Testis (tissue), 3 donors: ENCODE results near the gene CTNNA2. TPM values are rescaled to one million over a fixed set of nuclear protein-coding genes. Genes with fewer than 3 reads are reported as not detected.

ENCODE experiments used
- DNase-seq: peaks from one replicate; pipeline ENCODE4 v3.0.0-alpha.2; 2019
- H3K27ac ChIP-seq, 2 donors: fragments of 200-600 bp; sonication (generic); one replicate each; pipeline ENCODE4 v1.5.1; 2019
- H3K27me3 ChIP-seq: fragments of 200-600 bp; sonication (generic); one replicate; pipeline ENCODE4 v1.5.1; 2019
- H3K36me3 ChIP-seq: fragments of 200-600 bp; sonication (generic); one replicate; pipeline ENCODE4 v1.5.1; 2017; ENCODE audit warnings: low read depth; ENCODE audit errors: missing control alignments
- H3K4me1 ChIP-seq: fragments of 200-600 bp; sonication (generic); one replicate; pipeline ENCODE4 v1.5.1; 2019
- H3K4me3 ChIP-seq, 2 donors: fragments of 200-600 bp; sonication (generic); one replicate each; pipeline ENCODE4 v1.5.1; 2017 to 2019
- H3K9me3 ChIP-seq: fragments of 200-600 bp; sonication (generic); one replicate; pipeline ENCODE4 v1.5.1; 2017
- POLR2A ChIP-seq: fragments of 450-650 bp; IDR thresholded peaks from one replicate; pipeline ENCODE4 v1.6.1; 2017; ENCODE audit warnings: antibody characterized with exemption, mild to moderate bottlenecking, moderate library complexity
- WGBS, 2 donors: methylation state at CpG; one replicate each; pipeline ENCODE4 v1.1.5; 2018; 5-methylcytosine and 5-hydroxymethylcytosine counted together
- intact Hi-C: fragments of 100-400 bp; cut with DNase I; formaldehyde crosslinking; loops from one replicate; pipeline ENCODE4 v1.15.1; 2023; ENCODE audit warnings: low total_unique reads
- polyA plus RNA-seq: library from polyadenylated mRNA; stranded (reverse); fragments of 350-450 nt; fragmentation: Illumina TruSeq; extraction: RNeasy Lipid Tissue Mini Kit (QIAGEN cat#74804); gene quantifications from one replicate; pipeline ENCODE4 v1.2.3, GENCODE V29; 2014; ENCODE audit warnings: low read depth, low replicate concordance; ENCODE audit not compliant: insufficient read depth
- total RNA-seq, 2 donors: library from RNA; depleted of rRNA; stranded (reverse); fragments of >200 nt; gene quantifications; one replicate each; pipeline ENCODE4 v1.2.3, GENCODE V29; 2016
- TF ChIP-seq, protein P1 (sequence below), 3 experiments: fragments of 450-650 bp in 2 of 3; fragments of 200-600 bp in 1 of 3; sonication (generic) in 1 of 3; IDR thresholded peaks; one replicate each; pipeline ENCODE4 v1.5.1; 2016 to 2019; ENCODE audit warnings: antibody characterized with exemption in 3 of 3, mild to moderate bottlenecking in 2 of 3, moderate library complexity in 1 of 3

CTNNA2 gene
- total and polyA plus RNA-seq, 3 donors from 2014 or later, result 36.8 to 44.5 (median 43.4) TPM

DNA sequence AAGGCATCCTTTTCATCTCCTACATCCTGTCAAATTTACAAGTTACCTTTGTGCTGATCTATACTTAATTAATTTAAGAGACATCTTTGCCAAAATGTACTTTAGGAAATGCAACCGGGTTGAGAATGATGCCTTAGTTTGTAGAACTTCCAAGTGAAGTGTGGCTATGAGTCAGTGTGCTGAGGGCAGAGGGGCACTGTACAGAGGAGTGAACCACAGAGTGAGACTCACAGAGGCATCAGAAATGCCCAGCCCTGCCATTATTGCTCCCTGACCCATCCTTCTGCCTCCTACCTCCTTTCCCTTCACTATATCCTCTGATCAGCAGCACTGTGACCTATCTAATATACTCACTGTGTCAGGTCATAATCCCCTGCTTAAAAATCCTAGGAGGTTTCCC is 471.6 kb downstream of the CTNNA2 start:
- Histone ChIP-seq H3K4me1 (no peaks in the 10 kb centered on the region), H3K27me3 (no peaks in the 10 kb centered on the region), H3K36me3 (no peaks in the 10 kb centered on the region), H3K27ac (no peak overlapping the region), H3K9me3 (no peaks in the 10 kb centered on the region), H3K4me3 (no peak overlapping the region)
- TF ChIP-seq, protein P1, sequence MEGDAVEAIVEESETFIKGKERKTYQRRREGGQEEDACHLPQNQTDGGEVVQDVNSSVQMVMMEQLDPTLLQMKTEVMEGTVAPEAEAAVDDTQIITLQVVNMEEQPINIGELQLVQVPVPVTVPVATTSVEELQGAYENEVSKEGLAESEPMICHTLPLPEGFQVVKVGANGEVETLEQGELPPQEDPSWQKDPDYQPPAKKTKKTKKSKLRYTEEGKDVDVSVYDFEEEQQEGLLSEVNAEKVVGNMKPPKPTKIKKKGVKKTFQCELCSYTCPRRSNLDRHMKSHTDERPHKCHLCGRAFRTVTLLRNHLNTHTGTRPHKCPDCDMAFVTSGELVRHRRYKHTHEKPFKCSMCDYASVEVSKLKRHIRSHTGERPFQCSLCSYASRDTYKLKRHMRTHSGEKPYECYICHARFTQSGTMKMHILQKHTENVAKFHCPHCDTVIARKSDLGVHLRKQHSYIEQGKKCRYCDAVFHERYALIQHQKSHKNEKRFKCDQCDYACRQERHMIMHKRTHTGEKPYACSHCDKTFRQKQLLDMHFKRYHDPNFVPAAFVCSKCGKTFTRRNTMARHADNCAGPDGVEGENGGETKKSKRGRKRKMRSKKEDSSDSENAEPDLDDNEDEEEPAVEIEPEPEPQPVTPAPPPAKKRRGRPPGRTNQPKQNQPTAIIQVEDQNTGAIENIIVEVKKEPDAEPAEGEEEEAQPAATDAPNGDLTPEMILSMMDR (IDR thresholded peaks at IDR 0.05), result no peak
- TF ChIP-seq POLR2A, result no peak
- WGBS, 2 donors, result 73 to 77% methylated on average over 1 of the region's 1 CpG
- intact Hi-C loops, result no loop called here
- DNase-seq, result no peak

DNA sequence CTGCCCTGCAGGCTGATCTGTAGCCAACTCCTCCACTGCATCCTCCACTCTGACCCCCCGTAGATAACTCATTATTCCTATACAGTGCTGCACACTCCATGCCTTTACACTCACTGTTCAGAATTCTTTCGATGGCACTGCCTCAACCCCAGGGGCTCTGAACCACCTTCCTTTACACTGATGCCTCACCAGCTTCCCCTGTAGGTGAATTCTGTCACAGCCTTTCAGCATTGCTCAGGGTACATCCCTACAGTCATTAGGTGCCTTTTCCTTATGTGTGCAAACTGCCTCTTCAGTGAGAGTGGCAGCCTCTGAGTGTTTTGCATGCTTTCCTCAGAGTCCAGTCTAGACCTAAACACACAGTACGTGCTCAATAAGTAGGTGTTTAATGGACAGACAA is 472.3 kb downstream of the CTNNA2 start:
- Histone ChIP-seq H3K36me3 (no peaks in the 10 kb centered on the region), H3K27ac (no peak overlapping the region), H3K27me3 (no peaks in the 10 kb centered on the region), H3K9me3 (no peaks in the 10 kb centered on the region), H3K4me1 (no peaks in the 10 kb centered on the region), H3K4me3 (no peak overlapping the region)
- TF ChIP-seq POLR2A, result no peak
- DNase-seq, result no peak
- intact Hi-C loops, result no loop called here
- WGBS, 2 donors, result 86 to 87% methylated on average over 3 of the region's 3 CpGs

DNA sequence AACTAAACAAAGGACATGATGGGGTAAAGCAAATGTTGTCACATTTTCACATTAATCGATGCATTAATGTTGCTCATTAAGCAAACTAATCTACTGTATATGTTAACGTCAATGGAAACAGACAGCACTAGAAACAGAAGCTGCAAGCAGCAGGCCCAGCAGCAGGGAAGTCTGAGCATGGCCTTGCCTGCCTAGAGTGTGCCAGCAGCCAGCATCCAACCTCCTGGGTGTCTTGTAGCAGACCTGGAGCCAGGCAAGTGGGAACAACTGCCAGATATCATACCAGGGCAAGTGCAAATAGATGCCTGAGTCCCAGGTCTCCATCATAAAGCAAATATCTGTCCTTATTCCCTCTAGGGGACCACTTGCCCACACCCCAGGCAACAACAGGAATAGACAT is 472.7 kb downstream of the CTNNA2 start:
- Histone ChIP-seq H3K27me3 (no peaks in the 10 kb centered on the region), H3K9me3 (no peaks in the 10 kb centered on the region), H3K4me3 (no peak overlapping the region), H3K36me3 (no peaks in the 10 kb centered on the region), H3K27ac (no peak overlapping the region), H3K4me1 (no peaks in the 10 kb centered on the region)
- intact Hi-C loops, result no loop called here
- 85 to 89% methylated on average over 2 of the region's 2 CpGs for whole genome bisulfite sequencing, 2 donors
- no peak for TF ChIP-seq POLR2A
- TF ChIP-seq, protein P1 (IDR thresholded peaks at IDR 0.05), result no peak
- DNase-seq, result no peak

DNA sequence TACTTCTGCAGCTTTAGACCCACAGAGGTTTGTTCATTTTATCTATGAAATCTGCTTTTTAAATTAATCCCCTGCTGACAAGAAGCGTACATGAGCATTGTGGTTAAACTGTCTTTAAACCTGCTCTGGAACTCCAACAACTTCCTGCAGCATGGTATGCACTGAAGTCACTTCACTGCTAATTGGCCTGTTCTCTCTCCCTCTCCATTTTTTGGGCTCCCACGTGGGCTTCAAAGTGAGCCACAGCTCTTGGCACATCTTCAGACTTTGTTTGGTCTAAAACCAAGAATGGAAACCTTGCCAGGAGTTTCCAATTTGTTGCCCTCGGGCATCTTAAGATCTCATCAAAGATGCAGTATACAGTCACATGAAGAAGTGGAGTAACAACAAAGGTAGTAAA is 480.3 kb downstream of the CTNNA2 start:
- Histone ChIP-seq H3K9me3 (no peaks in the 10 kb centered on the region), H3K36me3 (no peaks in the 10 kb centered on the region), H3K4me3 (no peak overlapping the region), H3K27ac (no peak overlapping the region), H3K27me3 (no peaks in the 10 kb centered on the region), H3K4me1 (no peaks in the 10 kb centered on the region)
- WGBS, 2 donors, result 68 to 70% methylated on average over 3 of the region's 3 CpGs
- intact Hi-C loops, result no loop called here
- TF ChIP-seq, protein P1 (IDR thresholded peaks at IDR 0.05), result no peak
- TF ChIP-seq POLR2A, result no peak
- no peak for DNase-seq

DNA sequence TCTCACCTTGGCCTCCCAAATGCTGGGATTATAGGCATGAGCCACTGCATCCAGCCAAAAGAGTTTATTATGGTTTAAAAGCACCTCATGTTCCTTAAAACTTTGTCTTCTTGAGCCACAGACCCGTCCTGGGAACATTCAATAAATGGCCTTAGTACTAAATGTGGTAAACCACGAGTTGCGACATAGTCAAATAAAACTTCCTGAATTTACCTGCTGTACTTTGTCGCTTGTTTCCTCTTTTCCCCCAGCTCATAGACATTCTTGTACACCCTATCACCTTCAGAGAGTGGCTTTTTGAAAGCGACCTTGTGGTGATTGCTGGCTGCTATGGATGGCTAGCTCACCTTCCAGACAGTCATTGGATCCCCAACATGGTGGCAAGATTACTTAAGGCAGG is 481.3 kb downstream of the CTNNA2 start:
- Histone ChIP-seq H3K4me3 (no peak overlapping the region), H3K9me3 (no peaks in the 10 kb centered on the region), H3K27ac (no peak overlapping the region), H3K36me3 (no peaks in the 10 kb centered on the region), H3K4me1 (no peaks in the 10 kb centered on the region), H3K27me3 (no peaks in the 10 kb centered on the region)
- TF ChIP-seq, protein P1 (IDR thresholded peaks at IDR 0.05), result no peak
- TF ChIP-seq POLR2A, result no peak
- intact Hi-C loops, result no loop called here
- no peak for DNase-seq
- WGBS, 2 donors, result 85 to 86% methylated on average over 5 of the region's 5 CpGs
